GM21390 (cell line): Measurements from ENCODE around the gene FAAP20.

Experiments
- ATAC-seq: cut with Tn5 transposase; IDR thresholded peaks from one replicate; pipeline ENCODE4 v1.9.1; 2021; ENCODE audit not compliant: unreplicated experiment

The FAAP20 gene

GRCh38 chr1:2194319-2194897 is at the start of gene FAAP20:
FAAP20 (minus strand) TSS chr1:2194772; CDS start chr1:2194749, 23 bp downstream.
- peak; percentile 43 for ATAC-seq

- no peak for ATAC-seq
Observed at GRCh38 chr1:2242814-2243725, 48.5 kb upstream of the FAAP20 start.

- ATAC-seq: no peak
Observed at GRCh38 chr1:2241820-2242219, 47.2 kb upstream of the FAAP20 start.

- ATAC-seq: no peak
Observed at GRCh38 chr1:2240270-2241156, 45.9 kb upstream of the FAAP20 start.

GRCh38 chr1:2239384-2239985 is 44.9 kb upstream of the FAAP20 start:
- ATAC-seq: no peak

GRCh38 chr1:2239013-2239370 is 44.4 kb upstream of the FAAP20 start:
- no peak for ATAC-seq

GRCh38 chr1:2238361-2239012 is 43.9 kb upstream of the FAAP20 start:
- no peak for ATAC-seq

GRCh38 chr1:2237773-2238172 is 43.2 kb upstream of the FAAP20 start:
- no peak for ATAC-seq

GRCh38 chr1:2236695-2237677 is 42.4 kb upstream of the FAAP20 start:
- ATAC-seq: no peak

GRCh38 chr1:2235300-2235998 is 40.9 kb upstream of the FAAP20 start:
- no peak for ATAC-seq

- no peak for ATAC-seq
Observed at GRCh38 chr1:2234762-2235113, 40.2 kb upstream of the FAAP20 start.

- no peak for ATAC-seq
Observed at GRCh38 chr1:2233997-2234761, 39.6 kb upstream of the FAAP20 start.

GRCh38 chr1:2233468-2233867 is 38.9 kb upstream of the FAAP20 start:
- no peak for ATAC-seq

- no peak for ATAC-seq
Observed at GRCh38 chr1:2232916-2233438, 38.4 kb upstream of the FAAP20 start.

- ATAC-seq: no peak
Observed at GRCh38 chr1:2232255-2232915, 37.8 kb upstream of the FAAP20 start.

GRCh38 chr1:2231532-2232254 is 37.1 kb upstream of the FAAP20 start:
- ATAC-seq: no peak
